ENCODE data around the gene SLC6A9. TPM values are rescaled to one million over a fixed set of nuclear protein-coding genes. Genes with fewer than 3 reads are reported as not detected.
A peak's percentile ranks its signal among the peaks of the same experiment; 100 is the strongest.

Gene SLC6A9
- total RNA-seq, 5 donors from 2014 or later (not counting 1 experiment from before 2014, with no cell fraction given), result 1.4 to 8.2 (median 6.3) TPM; not detected in 1

DNA sequence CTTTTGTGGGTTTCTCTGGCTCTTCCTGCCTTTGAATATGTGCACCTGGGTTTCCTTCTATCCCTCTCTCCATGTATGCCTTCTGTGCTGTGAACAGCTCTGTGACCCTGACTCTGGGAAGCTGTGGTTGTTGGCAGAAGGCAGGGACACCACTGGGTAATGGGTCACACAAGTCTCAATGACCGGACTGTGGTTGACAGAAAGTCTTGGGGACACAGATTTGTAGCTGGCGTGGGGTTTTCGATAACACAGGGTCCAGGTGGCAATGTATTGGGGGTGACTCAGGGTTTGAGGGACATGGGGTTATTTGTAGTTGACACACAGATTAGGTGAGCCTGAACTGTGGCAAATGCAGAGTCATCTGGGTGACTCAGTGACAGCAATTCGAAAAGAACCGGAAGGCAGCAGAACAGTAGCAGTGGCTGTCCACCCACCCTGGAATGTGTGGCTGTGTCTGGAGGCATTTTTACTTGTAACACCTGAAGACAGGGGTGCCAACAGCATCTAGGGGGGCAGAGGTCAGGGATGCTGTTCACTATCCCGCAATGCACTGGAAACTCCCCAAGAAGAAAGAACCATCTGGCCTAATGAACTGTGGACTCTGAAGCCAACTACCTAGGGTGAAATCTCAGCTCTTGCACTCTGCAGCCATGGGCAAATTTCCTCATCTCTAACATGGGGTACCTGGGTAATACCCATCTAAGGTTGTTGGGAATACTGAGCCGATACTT, 13.0 kb upstream of the SLC6A9 start:
- ATAC-seq (replicated peaks in 1 of 4) (no peak), DNase-seq (no peak)
- no peak overlapping the region for H3K4me3 Mint-ChIP-seq
- H3K4me1 Mint-ChIP-seq, result peaks cover 8 to 11% (median 11%) of the 10 kb centered on the region in 3 donors
- CTCF ChIA-PET, result no interaction called here
- POLR2A ChIA-PET, result no interaction called here
- H3K4me3 ChIP-seq (ENCODE audit: control insufficient read depth in 1 of 2, extremely low read depth in 1 of 2, low read length in 1 of 2), result no peak overlapping the region
- WGBS (ENCODE audit: insufficient coverage), result 67% methylated on average over 5 of the region's 7 CpGs
- peaks cover 0 to 26% of the 10 kb centered on the region in 2 experiments for H3K27me3 ChIP-seq (replicated peaks in 1 of 2; ENCODE audit: control insufficient read depth in 2 of 2, extremely low read depth in 1 of 2, insufficient read depth in 2 of 2, low read length in 1 of 2)
- no peak overlapping the region for H3K27ac ChIP-seq (ENCODE audit: low read length)
- H3K9me3 ChIP-seq, result no peaks in the 10 kb centered on the region
- H3K36me3 ChIP-seq (ENCODE audit: control insufficient read depth in 2 of 2, extremely low read depth in 1 of 2, insufficient read depth in 1 of 2, low read length in 1 of 2), result no peaks in the 10 kb centered on the region
- no peaks in the 10 kb centered on the region for H3K9me3 Mint-ChIP-seq
- no peaks in the 10 kb centered on the region for H3K4me1 ChIP-seq (ENCODE audit: control insufficient read depth in 1 of 2, extremely low read depth in 1 of 2, insufficient read depth in 2 of 2, low read length in 2 of 2)
- no peaks in the 10 kb centered on the region for H3K36me3 Mint-ChIP-seq
- H3K27ac Mint-ChIP-seq, result no peak overlapping the region
- peaks cover 15 to 16% of the 10 kb centered on the region in 2 donors for H3K27me3 Mint-ChIP-seq

DNA sequence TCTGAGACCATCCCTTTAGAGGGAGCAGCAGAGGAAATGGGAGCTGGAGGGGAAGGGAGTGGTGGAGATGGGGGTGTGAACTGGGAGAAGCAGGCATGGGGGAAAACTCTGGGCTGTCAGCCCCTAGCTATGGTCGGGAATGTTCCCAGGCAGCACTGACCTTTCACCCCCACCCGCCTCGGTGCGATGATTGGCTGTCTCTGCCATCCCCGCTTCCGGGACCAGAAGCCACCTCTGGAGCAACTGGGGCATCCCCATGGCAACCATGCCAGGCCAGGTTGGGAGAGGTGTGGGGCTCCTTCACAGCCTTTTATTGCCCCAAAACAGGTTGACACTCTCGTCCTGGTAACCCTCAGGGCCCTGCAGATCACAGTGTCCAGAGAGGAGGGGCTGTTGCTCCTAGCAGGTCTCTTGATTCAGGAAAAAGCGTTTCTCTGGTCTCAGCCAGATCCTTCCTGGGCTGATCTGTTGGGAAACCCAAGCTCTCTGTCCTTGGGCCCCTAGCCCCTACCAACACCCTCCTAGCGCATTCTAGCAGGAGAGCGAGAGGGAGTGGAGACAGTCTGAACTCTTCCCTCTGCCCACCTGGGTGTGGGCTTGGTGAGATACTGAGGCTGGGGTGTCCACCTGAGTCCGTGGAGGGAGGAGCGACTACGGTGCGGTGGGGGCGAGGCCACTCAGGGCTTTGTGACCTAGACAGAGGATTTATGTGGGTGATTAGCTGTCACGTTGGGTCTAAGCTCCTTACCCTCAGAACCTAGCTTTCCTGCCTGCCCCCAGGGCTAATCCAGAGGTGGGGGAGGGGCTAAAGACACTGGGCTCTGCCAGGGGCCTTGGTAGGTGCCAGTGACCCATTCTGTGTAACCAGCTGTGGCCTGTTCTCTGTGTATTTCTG, 12.2 kb upstream of the SLC6A9 start:
- POLR2A ChIA-PET, result no interaction called here
- DNase-seq (no peak), ATAC-seq (replicated peaks in 1 of 4) (no peak)
- no peak overlapping the region for H3K4me3 Mint-ChIP-seq
- Histone ChIP-seq H3K27ac (ENCODE audit: low read length) (no peak overlapping the region), H3K4me1 (ENCODE audit: control insufficient read depth in 1 of 2, extremely low read depth in 1 of 2, insufficient read depth in 2 of 2, low read length in 2 of 2) (no peaks in the 10 kb centered on the region), H3K27me3 (replicated peaks in 1 of 2; ENCODE audit: control insufficient read depth in 2 of 2, extremely low read depth in 1 of 2, insufficient read depth in 2 of 2, low read length in 1 of 2) (peaks cover 0 to 26% of the 10 kb centered on the region in 2 experiments), H3K36me3 (ENCODE audit: control insufficient read depth in 2 of 2, extremely low read depth in 1 of 2, insufficient read depth in 1 of 2, low read length in 1 of 2) (no peaks in the 10 kb centered on the region), H3K4me3 (ENCODE audit: control insufficient read depth in 1 of 2, extremely low read depth in 1 of 2, low read length in 1 of 2) (no peak overlapping the region), H3K9me3 (no peaks in the 10 kb centered on the region)
- 53% methylated on average over 2 of the region's 16 CpGs for WGBS (ENCODE audit: insufficient coverage)
- H3K36me3 Mint-ChIP-seq, result no peaks in the 10 kb centered on the region
- H3K9me3 Mint-ChIP-seq, result no peaks in the 10 kb centered on the region
- CTCF ChIA-PET, result interaction anchor here in 1 of 2 donors (0.6 to 1.5 kb wide), 3 partner anchors 38 to 278 kb away, joined by 3 to 4 read pairs (median 4); no protein-coding TSS in a partner anchor
- H3K27ac Mint-ChIP-seq, result no peak overlapping the region
- H3K27me3 Mint-ChIP-seq, result peaks cover 15 to 16% of the 10 kb centered on the region in 2 donors
- H3K4me1 Mint-ChIP-seq, result peaks cover 8 to 11% (median 9%) of the 10 kb centered on the region in 3 donors

DNA sequence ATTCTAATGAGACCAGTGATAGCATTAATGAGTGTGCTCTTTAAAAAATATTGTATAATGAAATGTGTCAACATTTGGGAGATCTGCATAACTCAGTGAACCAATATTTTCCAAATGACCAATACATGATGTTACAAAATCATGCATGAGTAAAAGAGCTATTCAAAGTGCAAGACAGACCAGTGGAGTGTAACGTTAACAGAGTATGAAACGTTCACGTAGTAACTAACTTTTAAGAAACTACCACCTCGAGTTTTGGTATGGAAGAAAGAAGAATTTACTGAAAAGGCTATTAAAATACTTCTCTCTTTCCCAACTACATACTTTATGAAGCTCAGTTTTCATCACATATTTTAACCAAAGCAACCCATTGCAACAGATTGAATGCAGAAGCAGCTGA, 9.6 kb upstream of the SLC6A9 start:
- Histone ChIP-seq H3K4me3 (ENCODE audit: control insufficient read depth in 1 of 2, extremely low read depth in 1 of 2, low read length in 1 of 2) (no peak overlapping the region), H3K27ac (ENCODE audit: low read length) (no peak overlapping the region), H3K4me1 (ENCODE audit: control insufficient read depth in 1 of 2, extremely low read depth in 1 of 2, insufficient read depth in 2 of 2, low read length in 2 of 2) (no peaks in the 10 kb centered on the region), H3K27me3 (replicated peaks in 1 of 2; ENCODE audit: control insufficient read depth in 2 of 2, extremely low read depth in 1 of 2, insufficient read depth in 2 of 2, low read length in 1 of 2) (peaks cover 0 to 19% of the 10 kb centered on the region in 2 experiments), H3K36me3 (ENCODE audit: control insufficient read depth in 2 of 2, extremely low read depth in 1 of 2, insufficient read depth in 1 of 2, low read length in 1 of 2) (no peaks in the 10 kb centered on the region), H3K9me3 (no peaks in the 10 kb centered on the region)
- Mint-ChIP-seq H3K9me3 (no peaks in the 10 kb centered on the region), H3K36me3 (no peaks in the 10 kb centered on the region), H3K27me3 (peaks cover 5 to 8% of the 10 kb centered on the region in 2 donors), H3K4me1 (peaks cover 0 to 3% (median 0%) of the 10 kb centered on the region in 3 donors), H3K27ac (no peak overlapping the region), H3K4me3 (no peak overlapping the region)
- DNase-seq (no peak), ATAC-seq (replicated peaks in 1 of 4) (no peak)
- CTCF ChIA-PET, result interaction anchor here (0.5 to 0.8 kb wide), 2 partner anchors 53 to 995 kb away, joined by 5 to 7 read pairs; no protein-coding TSS in a partner anchor
- WGBS (ENCODE audit: insufficient coverage), result no CpG with 5 or more reads among the region's 4 CpGs
- POLR2A ChIA-PET, result no interaction called here

DNA sequence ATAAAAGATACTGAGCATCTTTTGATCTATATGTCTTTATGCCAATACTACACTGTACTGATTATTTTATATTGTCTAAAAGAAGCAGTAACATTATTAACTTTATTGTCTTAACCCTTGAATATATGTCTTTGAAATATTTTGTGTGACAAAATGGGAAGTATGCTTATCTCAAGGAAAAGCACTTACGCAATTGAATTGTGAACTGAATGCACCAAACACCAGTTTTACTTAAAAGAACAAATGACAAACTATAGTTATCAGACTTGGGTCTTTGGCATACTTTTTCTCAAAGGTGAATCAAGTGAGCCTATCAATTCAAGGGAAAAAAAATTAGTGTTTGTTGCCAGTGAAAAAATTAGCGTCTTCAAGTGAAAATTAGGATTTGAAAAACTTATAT, 9.2 kb upstream of the SLC6A9 start:
- H3K27me3 Mint-ChIP-seq, result peaks cover 3 to 8% of the 10 kb centered on the region in 2 donors
- CTCF ChIA-PET, result interaction anchor here in 1 of 2 donors (0.5 kb wide), 1 partner anchor 53 kb away, joined by 7 read pairs; no protein-coding TSS in a partner anchor
- no CpG with 5 or more reads among the region's 2 CpGs for WGBS (ENCODE audit: insufficient coverage)

DNA sequence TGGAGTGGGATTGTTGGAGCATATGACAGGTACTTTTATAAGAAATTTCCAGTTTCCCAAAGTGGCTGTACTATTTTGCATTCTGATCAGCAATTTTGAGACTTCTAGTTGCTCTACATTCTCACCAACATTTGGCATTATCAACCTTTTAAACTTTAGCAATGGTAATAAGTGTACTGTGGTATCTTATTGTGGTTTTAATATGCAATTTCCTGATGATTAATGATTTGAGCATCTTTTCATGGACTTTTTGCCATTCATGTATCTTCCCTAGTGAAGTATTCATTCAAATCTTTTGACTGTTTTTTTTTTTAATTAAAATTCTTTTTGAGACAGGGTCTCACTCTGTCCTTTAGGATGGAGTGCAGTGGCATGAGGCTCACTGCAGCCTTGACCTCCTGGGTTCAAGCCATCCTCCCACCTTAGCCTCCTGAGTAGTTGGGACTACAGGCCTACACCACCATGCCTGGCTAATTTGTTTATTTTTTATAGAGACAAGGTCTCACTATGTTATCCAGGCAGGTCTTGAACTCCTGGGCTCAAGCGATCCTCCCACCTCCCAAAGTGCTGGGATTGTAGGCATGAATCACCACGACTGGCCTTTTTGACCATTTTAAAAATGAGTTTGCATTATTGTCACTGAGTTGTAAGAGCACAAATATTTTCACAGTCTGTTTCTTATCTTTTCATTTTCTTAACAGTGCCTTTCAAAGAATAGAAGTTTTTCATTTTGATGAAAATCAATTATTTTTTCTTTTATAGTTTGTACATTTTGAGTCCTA, 7.8 kb upstream of the SLC6A9 start:
- DNase-seq (no peak), ATAC-seq (replicated peaks in 1 of 4) (no peak)
- H3K4me1 Mint-ChIP-seq, result peaks cover 0 to 3% (median 0%) of the 10 kb centered on the region in 3 donors
- CTCF ChIA-PET, result interaction anchor here in 1 of 2 donors (0.6 kb wide), 1 partner anchor 62 kb away, joined by 3 read pairs; no protein-coding TSS in a partner anchor
- POLR2A ChIA-PET, result no interaction called here
- no peak overlapping the region for H3K27ac ChIP-seq (ENCODE audit: low read length)
- peaks cover 0 to 6% of the 10 kb centered on the region in 2 donors for H3K27me3 Mint-ChIP-seq
- H3K4me1 ChIP-seq (ENCODE audit: control insufficient read depth in 1 of 2, extremely low read depth in 1 of 2, insufficient read depth in 2 of 2, low read length in 2 of 2), result no peaks in the 10 kb centered on the region
- no peak overlapping the region for H3K4me3 ChIP-seq (ENCODE audit: control insufficient read depth in 1 of 2, extremely low read depth in 1 of 2, low read length in 1 of 2)
- no peak overlapping the region for H3K4me3 Mint-ChIP-seq
- H3K9me3 Mint-ChIP-seq, result no peaks in the 10 kb centered on the region
- no peaks in the 10 kb centered on the region for H3K9me3 ChIP-seq
- no peaks in the 10 kb centered on the region for H3K36me3 ChIP-seq (ENCODE audit: control insufficient read depth in 2 of 2, extremely low read depth in 1 of 2, insufficient read depth in 1 of 2, low read length in 1 of 2)
- H3K27me3 ChIP-seq (replicated peaks in 1 of 2; ENCODE audit: control insufficient read depth in 2 of 2, extremely low read depth in 1 of 2, insufficient read depth in 2 of 2, low read length in 1 of 2), result peaks cover 0 to 16% of the 10 kb centered on the region in 2 experiments
- H3K27ac Mint-ChIP-seq, result no peak overlapping the region
- H3K36me3 Mint-ChIP-seq, result no peaks in the 10 kb centered on the region
- no CpG with 5 or more reads among the region's 2 CpGs for WGBS (ENCODE audit: insufficient coverage)

More for the DNA sequence above, 9.2 kb upstream of the SLC6A9 start:
- Histone ChIP-seq H3K36me3 (ENCODE audit: control insufficient read depth in 2 of 2, extremely low read depth in 1 of 2, insufficient read depth in 1 of 2, low read length in 1 of 2) (no peaks in the 10 kb centered on the region), H3K9me3 (no peaks in the 10 kb centered on the region), H3K4me3 (ENCODE audit: control insufficient read depth in 1 of 2, extremely low read depth in 1 of 2, low read length in 1 of 2) (no peak overlapping the region), H3K27me3 (replicated peaks in 1 of 2; ENCODE audit: control insufficient read depth in 2 of 2, extremely low read depth in 1 of 2, insufficient read depth in 2 of 2, low read length in 1 of 2) (peaks cover 0 to 19% of the 10 kb centered on the region in 2 experiments), H3K4me1 (ENCODE audit: control insufficient read depth in 1 of 2, extremely low read depth in 1 of 2, insufficient read depth in 2 of 2, low read length in 2 of 2) (no peaks in the 10 kb centered on the region), H3K27ac (ENCODE audit: low read length) (no peak overlapping the region)
- no peak for ATAC-seq (replicated peaks in 1 of 4)
- Mint-ChIP-seq H3K4me3 (no peak overlapping the region), H3K27ac (no peak overlapping the region), H3K9me3 (no peaks in the 10 kb centered on the region), H3K36me3 (no peaks in the 10 kb centered on the region), H3K4me1 (peaks cover 0 to 3% (median 0%) of the 10 kb centered on the region in 3 donors)
- POLR2A ChIA-PET, result no interaction called here
- DNase-seq, result no peak

DNA sequence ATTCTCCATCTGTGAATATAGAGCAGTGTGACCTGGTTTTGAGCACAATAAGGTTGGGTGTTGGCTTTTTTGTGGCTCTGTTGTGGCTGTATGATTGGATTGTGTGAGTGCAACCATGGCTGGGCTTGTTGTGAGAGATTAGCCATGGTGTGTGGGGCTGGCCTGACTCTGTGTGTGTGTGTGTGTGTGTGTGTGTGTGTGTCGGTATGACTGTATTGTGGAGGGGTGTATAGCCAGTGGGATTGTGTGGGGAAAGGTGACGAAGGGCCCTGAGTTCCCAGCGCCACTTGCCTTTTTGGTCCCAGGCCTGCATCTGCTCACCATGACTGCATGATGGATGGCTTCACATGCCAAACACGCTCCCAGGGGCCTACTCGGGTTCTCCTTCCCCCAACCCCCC, 5.9 kb upstream of the SLC6A9 start:
- H3K9me3 Mint-ChIP-seq, result no peaks in the 10 kb centered on the region
- CTCF ChIA-PET, result interaction anchor here (0.6 to 2.5 kb wide), 7 partner anchors 9 to 274 kb away, joined by 3 to 17 read pairs (median 5); no protein-coding TSS in a partner anchor
- no peaks in the 10 kb centered on the region for H3K4me1 ChIP-seq (ENCODE audit: control insufficient read depth in 1 of 2, extremely low read depth in 1 of 2, insufficient read depth in 2 of 2, low read length in 2 of 2)
- POLR2A ChIA-PET, result no interaction called here
- WGBS (ENCODE audit: insufficient coverage), result 83% methylated on average over 1 of the region's 5 CpGs
- DNase-seq (no peak), ATAC-seq (replicated peaks in 1 of 4) (no peak)
- H3K27me3 ChIP-seq (replicated peaks in 1 of 2; ENCODE audit: control insufficient read depth in 2 of 2, extremely low read depth in 1 of 2, insufficient read depth in 2 of 2, low read length in 1 of 2), result peaks cover 0 to 4% of the 10 kb centered on the region in 2 experiments
- peaks cover 0 to 7% (median 6%) of the 10 kb centered on the region in 3 donors for H3K4me1 Mint-ChIP-seq
- peak overlapping the region in 1 of 2 donors; percentile 31 for H3K27ac Mint-ChIP-seq
- no peaks in the 10 kb centered on the region for H3K9me3 ChIP-seq
- no peak overlapping the region for H3K4me3 Mint-ChIP-seq
- no peaks in the 10 kb centered on the region for H3K36me3 ChIP-seq (ENCODE audit: control insufficient read depth in 2 of 2, extremely low read depth in 1 of 2, insufficient read depth in 1 of 2, low read length in 1 of 2)
- H3K36me3 Mint-ChIP-seq, result no peaks in the 10 kb centered on the region
- H3K27me3 Mint-ChIP-seq, result no peaks in the 10 kb centered on the region
- no peak overlapping the region for H3K27ac ChIP-seq (ENCODE audit: low read length)
- no peak overlapping the region for H3K4me3 ChIP-seq (ENCODE audit: control insufficient read depth in 1 of 2, extremely low read depth in 1 of 2, low read length in 1 of 2)
